Fibroblast of lung (primary cell): ENCODE data around the gene TCIRG1.
"Not testable (repeated sequence)": the region's sequence is repeated elsewhere in the genome, so short reads cannot be mapped to it uniquely, and the experiment has no call there.

Experiments used
- EZH2 ChIP-seq: IDR thresholded peaks from 2 replicates; pipeline ENCODE4 v1.5.1; 2012; ENCODE audit warnings: low read length, control low read depth, mild to moderate bottlenecking; ENCODE audit errors: missing control alignments
- TF ChIP-seq, protein P1 (sequence below), 2 donors: IDR thresholded peaks in 1 of 2; conservative IDR thresholded peaks in 1 of 2; 1 replicate in 1 of 2; 2 replicates in 1 of 2; pipeline ENCODE4 v1.5.1; 2011 to 2012; ENCODE audit warnings: low read length in 2 of 2, control low read depth in 1 of 2, inconsistent platforms in 1 of 2, low read depth in 1 of 2, mild to moderate bottlenecking in 1 of 2

DNA sequence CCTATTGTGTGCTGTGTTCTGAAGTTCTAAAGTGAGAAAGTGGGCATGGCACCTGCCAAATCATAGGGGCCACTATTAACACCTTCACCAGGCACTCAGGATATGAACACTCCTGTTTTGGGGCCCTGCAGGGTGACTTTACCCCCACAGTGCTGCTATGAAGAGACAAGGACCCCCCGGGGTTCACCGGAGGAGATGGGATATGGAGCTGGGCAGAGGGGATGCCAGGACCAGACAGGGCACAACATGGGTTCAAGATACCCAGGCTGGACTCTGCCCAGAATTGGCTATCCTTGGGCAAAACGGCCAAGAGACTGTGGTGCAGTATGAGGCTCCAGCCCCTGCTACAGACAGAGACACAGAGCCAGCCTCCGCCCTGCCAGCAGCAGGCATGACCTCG, 44.4 kb upstream of the TCIRG1 start:
- TF ChIP-seq, protein P1, sequence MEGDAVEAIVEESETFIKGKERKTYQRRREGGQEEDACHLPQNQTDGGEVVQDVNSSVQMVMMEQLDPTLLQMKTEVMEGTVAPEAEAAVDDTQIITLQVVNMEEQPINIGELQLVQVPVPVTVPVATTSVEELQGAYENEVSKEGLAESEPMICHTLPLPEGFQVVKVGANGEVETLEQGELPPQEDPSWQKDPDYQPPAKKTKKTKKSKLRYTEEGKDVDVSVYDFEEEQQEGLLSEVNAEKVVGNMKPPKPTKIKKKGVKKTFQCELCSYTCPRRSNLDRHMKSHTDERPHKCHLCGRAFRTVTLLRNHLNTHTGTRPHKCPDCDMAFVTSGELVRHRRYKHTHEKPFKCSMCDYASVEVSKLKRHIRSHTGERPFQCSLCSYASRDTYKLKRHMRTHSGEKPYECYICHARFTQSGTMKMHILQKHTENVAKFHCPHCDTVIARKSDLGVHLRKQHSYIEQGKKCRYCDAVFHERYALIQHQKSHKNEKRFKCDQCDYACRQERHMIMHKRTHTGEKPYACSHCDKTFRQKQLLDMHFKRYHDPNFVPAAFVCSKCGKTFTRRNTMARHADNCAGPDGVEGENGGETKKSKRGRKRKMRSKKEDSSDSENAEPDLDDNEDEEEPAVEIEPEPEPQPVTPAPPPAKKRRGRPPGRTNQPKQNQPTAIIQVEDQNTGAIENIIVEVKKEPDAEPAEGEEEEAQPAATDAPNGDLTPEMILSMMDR (conservative IDR thresholded peaks at IDR 0.05 in 1 of 2, IDR thresholded peaks at IDR 0.05 in 1 of 2; ENCODE audit: low read depth in 1 of 2, low read length in 2 of 2), result not testable (repeated sequence)
- not testable (repeated sequence) for TF ChIP-seq EZH2
